Measurements from ENCODE around the gene MPDZ.
"Not testable (repeated sequence)": the region's sequence is repeated elsewhere in the genome, so short reads cannot be mapped to it uniquely, and the experiment has no call there.

The MPDZ gene

GRCh38 chr9:13267743-13268142 lies 11.7 kb downstream of the MPDZ start:
- DNase-seq = no peak
- intact Hi-C loops (cut with DNase I) = no loop called here

GRCh38 chr9:13266167-13266566 lies 13.3 kb downstream of the MPDZ start:
- intact Hi-C loops (cut with DNase I) = no loop called here
- DNase-seq = no peak

- intact Hi-C loops (cut with DNase I) = no loop called here
- no peak for DNase-seq
These were observed 14.7 kb downstream of the MPDZ start for GRCh38 chr9:13264788-13265187.

- no peak for DNase-seq
- intact Hi-C loops (cut with DNase I) = no loop called here
These were observed 16.0 kb downstream of the MPDZ start for GRCh38 chr9:13263511-13263910.

- no peak for DNase-seq
- intact Hi-C loops (cut with DNase I) = no loop called here
These were observed 26.6 kb downstream of the MPDZ start for GRCh38 chr9:13252852-13253251.

GRCh38 chr9:13244181-13244580 lies 35.3 kb downstream of the MPDZ start:
- intact Hi-C loops (cut with DNase I) = no loop called here
- no peak for DNase-seq

GRCh38 chr9:13241283-13241682 lies 38.2 kb downstream of the MPDZ start:
- DNase-seq = no peak
- intact Hi-C loops (cut with DNase I) = no loop called here

GRCh38 chr9:13239660-13240059 lies 39.8 kb downstream of the MPDZ start:
- intact Hi-C loops (cut with DNase I) = no loop called here
- DNase-seq = no peak

GRCh38 chr9:13239208-13239607 lies 40.3 kb downstream of the MPDZ start:
- no peak for DNase-seq
- intact Hi-C loops (cut with DNase I) = no loop called here

- intact Hi-C loops (cut with DNase I) = no loop called here
- DNase-seq = no peak
These were observed 44.6 kb downstream of the MPDZ start for GRCh38 chr9:13234932-13235331.

- intact Hi-C loops (cut with DNase I) = no loop called here
- DNase-seq = no peak
These were observed 51.1 kb downstream of the MPDZ start for GRCh38 chr9:13228431-13228830.

GRCh38 chr9:13224366-13224765 lies 55.1 kb downstream of the MPDZ start:
- intact Hi-C loops (cut with DNase I) = no loop called here
- DNase-seq = no peak

GRCh38 chr9:13222733-13223132 lies 56.8 kb downstream of the MPDZ start:
- intact Hi-C loops (cut with DNase I); DNase-seq: not testable (repeated sequence)

GRCh38 chr9:13221741-13222140 lies 57.8 kb downstream of the MPDZ start:
- no peak for DNase-seq
- intact Hi-C loops (cut with DNase I) = no loop called here

GRCh38 chr9:13220837-13221236 lies 58.7 kb downstream of the MPDZ start:
- intact Hi-C loops (cut with DNase I) = no loop called here
- DNase-seq = no peak

- no peak for DNase-seq
- intact Hi-C loops (cut with DNase I) = loop anchor here (10.0 kb wide), 1 partner anchor 59 kb away; the partner anchor contains the start of gene MPDZ
These were observed 63.5 kb downstream of the MPDZ start for GRCh38 chr9:13215791-13216554.

- no peak for DNase-seq
- intact Hi-C loops (cut with DNase I) = loop anchor here (10.0 kb wide), 1 partner anchor 61 kb away; the partner anchor contains the start of gene MPDZ
These were observed 65.5 kb downstream of the MPDZ start for GRCh38 chr9:13213998-13214397.

- intact Hi-C loops (cut with DNase I) = loop anchor here (10.0 kb wide), 1 partner anchor 61 kb away; the partner anchor contains the start of gene MPDZ
- DNase-seq = no peak
These were observed 66.2 kb downstream of the MPDZ start for GRCh38 chr9:13213337-13213736.

- no peak for DNase-seq
- intact Hi-C loops (cut with DNase I) = loop anchor here (10.0 kb wide), 1 partner anchor 64 kb away; the partner anchor contains the start of gene MPDZ
These were observed 69.2 kb downstream of the MPDZ start for GRCh38 chr9:13210306-13210705.

- DNase-seq = no peak
- intact Hi-C loops (cut with DNase I) = no loop called here
These were observed 70.0 kb downstream of the MPDZ start for GRCh38 chr9:13209498-13209897.

- intact Hi-C loops (cut with DNase I) = no loop called here
- DNase-seq = no peak
These were observed 73.7 kb downstream of the MPDZ start for GRCh38 chr9:13205824-13206223.

- intact Hi-C loops (cut with DNase I) = no loop called here
- no peak for DNase-seq
These were observed 89.5 kb downstream of the MPDZ start for GRCh38 chr9:13190040-13190439.
